Bronchial epithelial cell (primary cell): Measurements from ENCODE around the gene STAT3. TPM values are rescaled to one million over a fixed set of nuclear protein-coding genes. Genes with fewer than 3 reads are reported as not detected.

Experiments
- DNase-seq: peaks from one replicate; pipeline ENCODE4 v3.0.0-alpha.2; 2010; ENCODE audit warnings: low read depth
- FAIRE-seq: peaks from 2 replicates; lab custom pipeline; 2011; peaks lifted over from hg19 to GRCh38; lab: Jason Lieb, UNC
- H3K27me3 ChIP-seq: 2 replicates; pipeline ENCODE4 v1.5.1; 2011; ENCODE audit warnings: low read length; ENCODE audit not compliant: control insufficient read depth, insufficient read depth
- H3K36me3 ChIP-seq: 2 replicates; pipeline ENCODE4 v1.5.1; 2011; ENCODE audit warnings: low read length; ENCODE audit not compliant: control insufficient read depth, insufficient read depth
- H3K4me3 ChIP-seq: 2 replicates; pipeline ENCODE4 v1.5.1; 2011; ENCODE audit warnings: mild to moderate bottlenecking, low read depth, low read length, control low read depth
- CTCF ChIP-seq: IDR thresholded peaks from 2 replicates; pipeline ENCODE4 v1.5.1; 2011; ENCODE audit warnings: mild to moderate bottlenecking, moderate library complexity, low read length, control low read depth, inconsistent platforms; ENCODE audit not compliant: insufficient read depth, severe bottlenecking
- total RNA-seq: library from RNA; depleted of rRNA; stranded (reverse); fragments of >200 nt; gene quantifications from 2 replicates; pipeline ENCODE4 v1.2.1, GENCODE V29; 2014

The STAT3 gene
- total RNA-seq, 1 donor from 2014 or later = 40.0 TPM

GRCh38 chr17:42381898-42382297, 6.3 kb downstream of the STAT3 start:
- H3K4me3 ChIP-seq = no peak overlapping the region
- H3K27me3 ChIP-seq = no peaks in the 10 kb centered on the region
- FAIRE-seq (no peak), DNase-seq (no peak)
- TF ChIP-seq CTCF = no peak
- H3K36me3 ChIP-seq = peaks cover 2% of the 10 kb centered on the region

- no peak overlapping the region for H3K4me3 ChIP-seq
- TF ChIP-seq CTCF = no peak
- no peak for FAIRE-seq
- H3K36me3 ChIP-seq = no peaks in the 10 kb centered on the region
- no peak for DNase-seq
- no peaks in the 10 kb centered on the region for H3K27me3 ChIP-seq
These were observed 7.3 kb downstream of the STAT3 start for GRCh38 chr17:42380935-42381334.

GRCh38 chr17:42378959-42379594, 9.2 kb downstream of the STAT3 start:
- FAIRE-seq (no peak), DNase-seq (peak; percentile 71)
- Histone ChIP-seq H3K36me3 (no peaks in the 10 kb centered on the region), H3K27me3 (no peaks in the 10 kb centered on the region), H3K4me3 (peak overlapping the region; percentile 16)
- no peak for TF ChIP-seq CTCF

GRCh38 chr17:42378359-42378958, 9.8 kb downstream of the STAT3 start:
- Histone ChIP-seq H3K4me3 (no peak overlapping the region), H3K36me3 (no peaks in the 10 kb centered on the region), H3K27me3 (no peaks in the 10 kb centered on the region)
- TF ChIP-seq CTCF = no peak
- no peak for DNase-seq
- FAIRE-seq = no peak

- no peaks in the 10 kb centered on the region for H3K27me3 ChIP-seq
- H3K36me3 ChIP-seq = peaks cover 3% of the 10 kb centered on the region
- no peak for TF ChIP-seq CTCF
- FAIRE-seq (no peak), DNase-seq (no peak)
- no peak overlapping the region for H3K4me3 ChIP-seq
These were observed 14.3 kb downstream of the STAT3 start for GRCh38 chr17:42373896-42374295.
